Astrocyte (in vitro differentiated cells and primary cell): ENCODE results near the gene ACTG1. TPM values are rescaled to one million over a fixed set of nuclear protein-coding genes. Genes with fewer than 3 reads are reported as not detected.

Experiments
- DNase-seq: peaks from one replicate; pipeline ENCODE4 v3.0.0-alpha.2; 2010; ENCODE audit warnings: low read depth
- FAIRE-seq: peaks from 2 replicates; lab custom pipeline; 2011; peaks lifted over from hg19 to GRCh38; lab: Jason Lieb, UNC
- H2AFZ ChIP-seq: 2 replicates; pipeline ENCODE4 v1.6.0; 2012; ENCODE audit warnings: low read depth, low read length, inconsistent platforms
- H3K27ac ChIP-seq: 2 replicates; pipeline ENCODE4 v1.5.1; 2011; ENCODE audit warnings: low read depth, low read length, inconsistent platforms
- H3K27me3 ChIP-seq: 2 replicates; pipeline ENCODE4 v1.6.0; 2011; ENCODE audit warnings: low read length, inconsistent platforms; ENCODE audit not compliant: insufficient read depth
- H3K36me3 ChIP-seq: 2 replicates; pipeline ENCODE4 v1.5.1; 2011; ENCODE audit warnings: low read length, inconsistent platforms; ENCODE audit not compliant: insufficient read depth
- H3K4me1 ChIP-seq: 2 replicates; pipeline ENCODE4 v1.5.1; 2011; ENCODE audit warnings: low read length, inconsistent platforms; ENCODE audit not compliant: insufficient read depth
- H3K4me2 ChIP-seq: 2 replicates; pipeline ENCODE4 v1.6.0; 2012; ENCODE audit warnings: low read length, inconsistent platforms
- H3K4me3 ChIP-seq: 2 replicates; pipeline ENCODE4 v1.5.1; 2011; ENCODE audit warnings: low read depth, mild to moderate bottlenecking, low read length, inconsistent platforms; ENCODE audit not compliant: insufficient read depth
- H3K79me2 ChIP-seq: 2 replicates; pipeline ENCODE4 v1.6.0; 2012; ENCODE audit warnings: mild to moderate bottlenecking, low read length, inconsistent platforms; ENCODE audit not compliant: insufficient read depth
- H3K9ac ChIP-seq: 2 replicates; pipeline ENCODE4 v1.6.0; 2012; ENCODE audit warnings: mild to moderate bottlenecking, low read length, inconsistent platforms
- H3K9me3 ChIP-seq: 2 replicates; pipeline ENCODE4 v1.5.1; 2012; ENCODE audit warnings: low read depth, mild to moderate bottlenecking, low read length, inconsistent platforms; ENCODE audit not compliant: insufficient read depth
- H4K20me1 ChIP-seq: 2 replicates; pipeline ENCODE4 v1.6.0; 2012; ENCODE audit warnings: low read length, inconsistent platforms; ENCODE audit not compliant: insufficient read depth
- H3K27ac Mint-ChIP-seq: one replicate; pipeline ENCODE4 v1.8.0; 2021; ENCODE audit warnings: mild to moderate bottlenecking, mixed read lengths; ENCODE audit not compliant: unreplicated experiment
- H3K27me3 Mint-ChIP-seq: one replicate; pipeline ENCODE4 v1.8.0; 2021; ENCODE audit warnings: low read depth, mixed read lengths; ENCODE audit not compliant: unreplicated experiment
- H3K36me3 Mint-ChIP-seq: one replicate; pipeline ENCODE4 v1.8.0; 2021; ENCODE audit warnings: low read depth, mixed read lengths; ENCODE audit not compliant: unreplicated experiment
- H3K4me1 Mint-ChIP-seq: one replicate; pipeline ENCODE4 v1.8.0; 2021; ENCODE audit warnings: low read depth, mixed read lengths; ENCODE audit not compliant: unreplicated experiment
- H3K4me3 Mint-ChIP-seq: one replicate; pipeline ENCODE4 v1.8.0; 2021; ENCODE audit warnings: mild to moderate bottlenecking, moderate library complexity, mixed read lengths; ENCODE audit not compliant: unreplicated experiment
- H3K9me3 Mint-ChIP-seq: one replicate; pipeline ENCODE4 v1.8.0; 2021; ENCODE audit warnings: mild to moderate bottlenecking, mixed read lengths; ENCODE audit not compliant: unreplicated experiment
- CTCF ChIP-seq: IDR thresholded peaks from 2 replicates; pipeline ENCODE4 v1.5.1; 2011; ENCODE audit warnings: low read depth, mild to moderate bottlenecking, inconsistent platforms, low read length, moderate library complexity; ENCODE audit not compliant: insufficient read depth
- EZH2 ChIP-seq: IDR thresholded peaks from 2 replicates; pipeline ENCODE4 v1.6.1; 2012; ENCODE audit warnings: mild to moderate bottlenecking, low read length, inconsistent platforms; ENCODE audit not compliant: insufficient read depth
- total RNA-seq: library from RNA; stranded (reverse); gene quantifications from 2 replicates; pipeline ENCODE4 v1.2.1, GENCODE V29; 2021

The ACTG1 gene
- total RNA-seq, 1 donor from 2014 or later, result 7,369 TPM

GRCh38 chr17:81510785-81511553 lies 1.6 kb downstream of the ACTG1 start:
- TF ChIP-seq CTCF (no peak), EZH2 (no peak)
- H2AFZ ChIP-seq, result no peak overlapping the region
- no peak for FAIRE-seq

GRCh38 chr17:81509972-81510784 lies 2.4 kb downstream of the ACTG1 start:
- H3K27ac ChIP-seq, result peak overlapping the region; percentile 0
- H3K79me2 ChIP-seq, result peaks cover 61% of the 10 kb centered on the region
- no peak overlapping the region for H2AFZ ChIP-seq
- no peaks in the 10 kb centered on the region for H3K27me3 ChIP-seq
- H3K9me3 ChIP-seq, result no peaks in the 10 kb centered on the region
- peak overlapping the region; percentile 95 for H3K27ac Mint-ChIP-seq
- H3K4me3 Mint-ChIP-seq, result peak overlapping the region; percentile 95
- H3K9me3 Mint-ChIP-seq, result no peaks in the 10 kb centered on the region
- no peaks in the 10 kb centered on the region for H3K27me3 Mint-ChIP-seq
- peaks cover 31% of the 10 kb centered on the region for H3K36me3 ChIP-seq
- peaks cover 13% of the 10 kb centered on the region for H3K4me1 ChIP-seq
- peaks cover 52% of the 10 kb centered on the region for H4K20me1 ChIP-seq
- TF ChIP-seq EZH2 (no peak), CTCF (no peak)
- FAIRE-seq (no peak), DNase-seq (no peak)
- peak overlapping the region; percentile 98 for H3K4me3 ChIP-seq
- peak overlapping the region; percentile 88 for H3K9ac ChIP-seq
- peaks cover 2% of the 10 kb centered on the region for H3K4me1 Mint-ChIP-seq
- peaks cover 40% of the 10 kb centered on the region for H3K36me3 Mint-ChIP-seq
- H3K4me2 ChIP-seq, result peak overlapping the region; percentile 98

More at GRCh38 chr17:81510785-81511553, 1.6 kb downstream of the ACTG1 start:
- no peaks in the 10 kb centered on the region for H3K27me3 ChIP-seq
- H3K9me3 ChIP-seq, result no peaks in the 10 kb centered on the region
- H3K4me3 ChIP-seq, result peak overlapping the region; percentile 98
- no peaks in the 10 kb centered on the region for H3K9me3 Mint-ChIP-seq
- peaks cover 13% of the 10 kb centered on the region for H3K4me1 ChIP-seq
- peaks cover 69% of the 10 kb centered on the region for H3K79me2 ChIP-seq
- peak overlapping the region; percentile 98 for H3K4me2 ChIP-seq
- H3K9ac ChIP-seq, result peak overlapping the region; percentile 88
- H3K4me1 Mint-ChIP-seq, result peaks cover 2% of the 10 kb centered on the region
- peak overlapping the region; percentile 90 for H3K27ac Mint-ChIP-seq
- peak overlapping the region; percentile 95 for H3K4me3 Mint-ChIP-seq
- peak overlapping the region; percentile 50 for H3K27ac ChIP-seq
- H4K20me1 ChIP-seq, result peaks cover 53% of the 10 kb centered on the region
- H3K36me3 ChIP-seq, result peaks cover 31% of the 10 kb centered on the region
- no peak for DNase-seq
- peaks cover 40% of the 10 kb centered on the region for H3K36me3 Mint-ChIP-seq
- no peaks in the 10 kb centered on the region for H3K27me3 Mint-ChIP-seq
